CD14-positive monocyte (primary cell): ENCODE measurements around the gene SLC1A1. TPM values are rescaled to one million over a fixed set of nuclear protein-coding genes. Genes with fewer than 3 reads are reported as not detected.

Experiments used
- DNase-seq, 3 donors: peaks; one replicate each; pipeline ENCODE4 v3.0.0-alpha.2; 2011 to 2022
- H2AFZ ChIP-seq: 2 replicates; pipeline ENCODE4 v1.6.0; 2012; ENCODE audit warnings: mild to moderate bottlenecking, low read depth, low read length, inconsistent platforms; ENCODE audit not compliant: insufficient read depth, poor library complexity, severe bottlenecking
- H3K27ac ChIP-seq, 2 donors: 1 replicate in 1 of 2; 2 replicates in 1 of 2; pipeline ENCODE4 v1.5.1; 2012 to 2013; ENCODE audit warnings: low read length in 2 of 2, control low read depth in 1 of 2, inconsistent platforms in 1 of 2, low read depth in 1 of 2, mild to moderate bottlenecking in 1 of 2
- H3K27me3 ChIP-seq, 2 donors: one replicate each; pipeline versions ENCODE4 v1.6.0 to v1.6.1; 2011 to 2013; ENCODE audit warnings: low read length in 2 of 2; ENCODE audit not compliant: control insufficient read depth in 2 of 2, insufficient read depth in 2 of 2
- H3K36me3 ChIP-seq, 2 donors: replicated peaks in 1 of 2; 1 replicate in 1 of 2; 2 replicates in 1 of 2; pipeline versions ENCODE4 v1.5.1 to v1.6.1; 2012 to 2013; ENCODE audit warnings: low read length in 2 of 2, control low read depth in 1 of 2, inconsistent platforms in 1 of 2, mild to moderate bottlenecking in 1 of 2; ENCODE audit not compliant: insufficient read depth in 2 of 2, control insufficient read depth in 1 of 2
- H3K4me1 ChIP-seq, 2 donors: 1 replicate in 1 of 2; 2 replicates in 1 of 2; pipeline versions ENCODE4 v1.5.1 to v1.6.1; 2012 to 2013; ENCODE audit warnings: low read length in 2 of 2, control low read depth in 1 of 2, inconsistent platforms in 1 of 2, mild to moderate bottlenecking in 1 of 2, moderate library complexity in 1 of 2; ENCODE audit not compliant: insufficient read depth in 2 of 2, control insufficient read depth in 1 of 2
- H3K4me2 ChIP-seq: replicated peaks from 2 replicates; pipeline ENCODE3; 2012; ENCODE audit warnings: low read length, moderate library complexity, mild to moderate bottlenecking; ENCODE audit not compliant: poor library complexity, severe bottlenecking; ENCODE audit errors: extremely low read depth
- H3K4me3 ChIP-seq, 3 experiments: fragments of 200-600 bp in 1 of 3; sonication (generic) in 1 of 3; replicated peaks in 1 of 3; 1 replicate in 2 of 3; 2 replicates in 1 of 3; pipeline ENCODE4 v1.5.1; 2011 to 2013; ENCODE audit warnings: low read length in 3 of 3, mild to moderate bottlenecking in 3 of 3, control low read depth in 2 of 3, low read depth in 2 of 3, inconsistent platforms in 1 of 3, moderate library complexity in 1 of 3
- H3K79me2 ChIP-seq: 2 replicates; pipeline ENCODE4 v1.6.0; 2012; ENCODE audit warnings: mild to moderate bottlenecking, control low read depth, inconsistent platforms, low read length, moderate library complexity; ENCODE audit not compliant: insufficient read depth
- H3K9ac ChIP-seq: 2 replicates; pipeline ENCODE4 v1.6.0; 2017; ENCODE audit warnings: low read length, mild to moderate bottlenecking; ENCODE audit not compliant: insufficient read depth, poor library complexity, severe bottlenecking
- H3K9me3 ChIP-seq, 2 donors: replicated peaks in 1 of 2; 1 replicate in 1 of 2; 2 replicates in 1 of 2; pipeline versions ENCODE4 v1.5.1 to v1.6.1; 2012 to 2013; ENCODE audit warnings: low read length in 2 of 2, control low read depth in 1 of 2; ENCODE audit not compliant: control insufficient read depth in 1 of 2, insufficient read depth in 1 of 2
- H4K20me1 ChIP-seq: 2 replicates; pipeline ENCODE4 v1.6.0; 2012; ENCODE audit warnings: mild to moderate bottlenecking, low read length, control low read depth, moderate library complexity; ENCODE audit not compliant: insufficient read depth
- H3K27ac Mint-ChIP-seq, 7 donors: one replicate each; pipeline ENCODE4 v1.8.0; 2020; ENCODE audit warnings: mild to moderate bottlenecking in 7 of 7, mixed read lengths in 7 of 7, moderate library complexity in 6 of 7, inconsistent platforms in 2 of 7
- H3K27me3 Mint-ChIP-seq, 3 donors: one replicate each; pipeline ENCODE4 v1.8.0; 2021 to 2022; ENCODE audit warnings: low read depth in 3 of 3, mild to moderate bottlenecking in 3 of 3, mixed read lengths in 3 of 3, moderate library complexity in 3 of 3, inconsistent platforms in 1 of 3
- H3K36me3 Mint-ChIP-seq, 2 donors: one replicate each; pipeline ENCODE4 v1.8.0; 2020; ENCODE audit warnings: mixed read lengths in 2 of 2, inconsistent platforms in 1 of 2, mild to moderate bottlenecking in 1 of 2
- H3K4me1 Mint-ChIP-seq: one replicate; pipeline ENCODE4 v1.8.0; 2020; ENCODE audit warnings: mild to moderate bottlenecking, mixed read lengths
- H3K4me3 Mint-ChIP-seq, 2 donors: one replicate each; pipeline ENCODE4 v1.8.0; 2020; ENCODE audit warnings: mild to moderate bottlenecking in 2 of 2, mixed read lengths in 2 of 2, moderate library complexity in 1 of 2
- H3K9me3 Mint-ChIP-seq, 7 donors: one replicate each; pipeline ENCODE4 v1.8.0; 2020 to 2022; ENCODE audit warnings: mixed read lengths in 7 of 7, mild to moderate bottlenecking in 6 of 7, moderate library complexity in 6 of 7, inconsistent platforms in 2 of 7
- CTCF ChIP-seq: fragments of 200-600 bp; IDR thresholded peaks from one replicate; pipeline ENCODE4 v1.8.0; 2022; ENCODE audit warnings: antibody characterized with exemption, mild to moderate bottlenecking
- WGBS: methylation state at CpG from one replicate; pipeline ENCODE4 v1.1.5; 2013; ENCODE audit warnings: missing lambda C conversion rate; ENCODE audit not compliant: insufficient coverage; 5-methylcytosine and 5-hydroxymethylcytosine counted together
- intact Hi-C, 2 donors: fragments of 100-400 bp; cut with micrococcal nuclease; formaldehyde crosslinking; loops; one replicate each; pipeline versions ENCODE4 v1.15.0 to v1.15.1; 2023
- polyA plus RNA-seq, 3 donors: library from polyadenylated mRNA; depleted of rRNA in 1 of 3; unstranded in 2 of 3; stranded (reverse) in 1 of 3; fragments of 300-500 nt in 2 of 3; fragments of >200 nt in 1 of 3; fragmentation: Illumina TruSeq in 2 of 3; gene quantifications; 1 replicate in 2 of 3; 2 replicates in 1 of 3; pipeline ENCODE4 v1.2.3, GENCODE V29; 2012 to 2021

The SLC1A1 gene
- polyA plus RNA-seq, 3 donors: not detected

- no peak overlapping the region for H3K27ac ChIP-seq
- TF ChIP-seq CTCF: no peak
- Mint-ChIP-seq H3K27me3 (peaks cover 0 to 2% (median 0%) of the 10 kb centered on the region in 3 donors), H3K27ac (no peak overlapping the region), H3K4me1 (no peaks in the 10 kb centered on the region), H3K9me3 (peaks cover 0 to 5% (median 0%) of the 10 kb centered on the region in 7 donors), H3K4me3 (no peak overlapping the region), H3K36me3 (no peaks in the 10 kb centered on the region)
- no peaks in the 10 kb centered on the region for H3K4me1 ChIP-seq
- no peak for DNase-seq
- no peaks in the 10 kb centered on the region for H3K36me3 ChIP-seq
- no peak overlapping the region for H3K9ac ChIP-seq
- no peak overlapping the region for H3K4me2 ChIP-seq
- H3K9me3 ChIP-seq: no peaks in the 10 kb centered on the region
- intact Hi-C loops: no loop called here
- no peak overlapping the region for H3K4me3 ChIP-seq
- no peaks in the 10 kb centered on the region for H4K20me1 ChIP-seq
- 96% methylated on average over 2 of the region's 4 CpGs for WGBS
- H3K27me3 ChIP-seq: no peaks in the 10 kb centered on the region
- H3K79me2 ChIP-seq: no peaks in the 10 kb centered on the region
- H2AFZ ChIP-seq: no peak overlapping the region
These were observed 14.0 kb downstream of the SLC1A1 start for GRCh38 chr9:4504250-4504649.

- no peak for TF ChIP-seq CTCF
- Mint-ChIP-seq H3K27ac (no peak overlapping the region), H3K9me3 (peaks cover 0 to 12% (median 2%) of the 10 kb centered on the region in 7 donors), H3K36me3 (no peaks in the 10 kb centered on the region), H3K27me3 (no peaks in the 10 kb centered on the region), H3K4me1 (no peaks in the 10 kb centered on the region), H3K4me3 (no peak overlapping the region)
- Histone ChIP-seq H4K20me1 (no peaks in the 10 kb centered on the region), H3K4me1 (no peaks in the 10 kb centered on the region), H2AFZ (no peak overlapping the region), H3K4me3 (no peak overlapping the region), H3K4me2 (no peak overlapping the region), H3K9me3 (no peaks in the 10 kb centered on the region), H3K9ac (no peak overlapping the region), H3K27me3 (no peaks in the 10 kb centered on the region), H3K79me2 (no peaks in the 10 kb centered on the region), H3K27ac (no peak overlapping the region), H3K36me3 (no peaks in the 10 kb centered on the region)
- no peak for DNase-seq
- WGBS: no CpG with 5 or more reads among the region's 1 CpG
- intact Hi-C loops: no loop called here
These were observed 16.2 kb downstream of the SLC1A1 start for GRCh38 chr9:4506490-4506889.
